ENCODE measurements around the gene ZNF644.
"Not testable (repeated sequence)": the region's sequence is repeated elsewhere in the genome, so short reads cannot be mapped to it uniquely, and the experiment has no call there.

ZNF644 gene

GRCh38 chr1:90922996-90923395 lies 98.8 kb downstream of the ZNF644 start:
- Histone ChIP-seq H3K4me1 (ENCODE audit: control insufficient read depth, low read depth, low read length) (peaks cover 73% of the 10 kb centered on the region), H3K27me3 (ENCODE audit: control insufficient read depth, insufficient read depth, low read length) (no peaks in the 10 kb centered on the region), H3K4me3 (ENCODE audit: low read length) (no peak overlapping the region), H3K9ac (ENCODE audit: low read length) (no peak overlapping the region), H3K36me3 (ENCODE audit: control insufficient read depth, low read depth, low read length) (peaks cover under 1% of the 10 kb centered on the region), H3K27ac (ENCODE audit: low read length) (no peak overlapping the region), H3K9me3 (ENCODE audit: control insufficient read depth, low read depth, low read length) (no peaks in the 10 kb centered on the region)

GRCh38 chr1:90922202-90922601 lies 99.6 kb downstream of the ZNF644 start:
- Histone ChIP-seq H3K27me3 (ENCODE audit: control insufficient read depth, insufficient read depth, low read length) (no peaks in the 10 kb centered on the region), H3K36me3 (ENCODE audit: control insufficient read depth, low read depth, low read length) (peaks cover 6% of the 10 kb centered on the region), H3K4me3 (ENCODE audit: low read length) (no peak overlapping the region), H3K9me3 (ENCODE audit: control insufficient read depth, low read depth, low read length) (no peaks in the 10 kb centered on the region), H3K9ac (ENCODE audit: low read length) (no peak overlapping the region), H3K4me1 (ENCODE audit: control insufficient read depth, low read depth, low read length) (peaks cover 70% of the 10 kb centered on the region), H3K27ac (ENCODE audit: low read length) (no peak overlapping the region)

- H3K4me1 ChIP-seq (ENCODE audit: control insufficient read depth, low read depth, low read length) = peaks cover 49% of the 10 kb centered on the region
- peaks cover 28% of the 10 kb centered on the region for H3K36me3 ChIP-seq (ENCODE audit: control insufficient read depth, low read depth, low read length)
- no peak overlapping the region for H3K9ac ChIP-seq (ENCODE audit: low read length)
- H3K27ac ChIP-seq (ENCODE audit: low read length) = no peak overlapping the region
- H3K4me3 ChIP-seq (ENCODE audit: low read length) = no peak overlapping the region
- H3K9me3 ChIP-seq (ENCODE audit: control insufficient read depth, low read depth, low read length) = no peaks in the 10 kb centered on the region
- H3K27me3 ChIP-seq (ENCODE audit: control insufficient read depth, insufficient read depth, low read length) = no peaks in the 10 kb centered on the region
Observed at GRCh38 chr1:90919900-90920299, 101.9 kb downstream of the ZNF644 start.

- H3K27ac ChIP-seq (ENCODE audit: low read length) = no peak overlapping the region
- H3K9ac ChIP-seq (ENCODE audit: low read length) = no peak overlapping the region
- no peaks in the 10 kb centered on the region for H3K9me3 ChIP-seq (ENCODE audit: control insufficient read depth, low read depth, low read length)
- no peaks in the 10 kb centered on the region for H3K27me3 ChIP-seq (ENCODE audit: control insufficient read depth, insufficient read depth, low read length)
- peaks cover 29% of the 10 kb centered on the region for H3K36me3 ChIP-seq (ENCODE audit: control insufficient read depth, low read depth, low read length)
- peaks cover 42% of the 10 kb centered on the region for H3K4me1 ChIP-seq (ENCODE audit: control insufficient read depth, low read depth, low read length)
- H3K4me3 ChIP-seq (ENCODE audit: low read length) = no peak overlapping the region
Observed at GRCh38 chr1:90919190-90919719, 102.6 kb downstream of the ZNF644 start.

GRCh38 chr1:90911353-90911752 lies 110.5 kb downstream of the ZNF644 start:
- Histone ChIP-seq H3K9ac (ENCODE audit: low read length) (no peak overlapping the region), H3K36me3 (ENCODE audit: control insufficient read depth, low read depth, low read length) (peaks cover 17% of the 10 kb centered on the region), H3K4me3 (ENCODE audit: low read length) (no peak overlapping the region)

GRCh38 chr1:90902672-90903071 lies 119.2 kb downstream of the ZNF644 start:
- Histone ChIP-seq H3K4me3 (ENCODE audit: low read length) (no peak overlapping the region), H3K9me3 (ENCODE audit: control insufficient read depth, low read depth, low read length) (no peaks in the 10 kb centered on the region), H3K27ac (ENCODE audit: low read length) (no peak overlapping the region), H3K27me3 (ENCODE audit: control insufficient read depth, insufficient read depth, low read length) (no peaks in the 10 kb centered on the region), H3K9ac (ENCODE audit: low read length) (no peak overlapping the region), H3K36me3 (ENCODE audit: control insufficient read depth, low read depth, low read length) (peaks cover 8% of the 10 kb centered on the region), H3K4me1 (ENCODE audit: control insufficient read depth, low read depth, low read length) (no peaks in the 10 kb centered on the region)

More at GRCh38 chr1:90911353-90911752, 110.5 kb downstream of the ZNF644 start:
- no peaks in the 10 kb centered on the region for H3K4me1 ChIP-seq (ENCODE audit: control insufficient read depth, low read depth, low read length)
- no peaks in the 10 kb centered on the region for H3K9me3 ChIP-seq (ENCODE audit: control insufficient read depth, low read depth, low read length)
- no peak overlapping the region for H3K27ac ChIP-seq (ENCODE audit: low read length)
- no peaks in the 10 kb centered on the region for H3K27me3 ChIP-seq (ENCODE audit: control insufficient read depth, insufficient read depth, low read length)

GRCh38 chr1:90899263-90899662 lies 122.6 kb downstream of the ZNF644 start:
- H3K27ac ChIP-seq (ENCODE audit: low read length) = no peak overlapping the region
- peaks cover 5% of the 10 kb centered on the region for H3K36me3 ChIP-seq (ENCODE audit: control insufficient read depth, low read depth, low read length)
- no peak overlapping the region for H3K9ac ChIP-seq (ENCODE audit: low read length)
- H3K4me1 ChIP-seq (ENCODE audit: control insufficient read depth, low read depth, low read length) = no peaks in the 10 kb centered on the region
- H3K4me3 ChIP-seq (ENCODE audit: low read length) = no peak overlapping the region
- H3K9me3 ChIP-seq (ENCODE audit: control insufficient read depth, low read depth, low read length) = no peaks in the 10 kb centered on the region
- no peaks in the 10 kb centered on the region for H3K27me3 ChIP-seq (ENCODE audit: control insufficient read depth, insufficient read depth, low read length)

GRCh38 chr1:90893679-90894078 lies 128.2 kb downstream of the ZNF644 start:
- H3K36me3 ChIP-seq (ENCODE audit: control insufficient read depth, low read depth, low read length); H3K27ac ChIP-seq (ENCODE audit: low read length); H3K4me3 ChIP-seq (ENCODE audit: low read length); H3K27me3 ChIP-seq (ENCODE audit: control insufficient read depth, insufficient read depth, low read length); H3K9ac ChIP-seq (ENCODE audit: low read length); H3K4me1 ChIP-seq (ENCODE audit: control insufficient read depth, low read depth, low read length); H3K9me3 ChIP-seq (ENCODE audit: control insufficient read depth, low read depth, low read length): not testable (repeated sequence)

GRCh38 chr1:90892884-90893283 lies 129.0 kb downstream of the ZNF644 start:
- H3K36me3 ChIP-seq (ENCODE audit: control insufficient read depth, low read depth, low read length); H3K4me1 ChIP-seq (ENCODE audit: control insufficient read depth, low read depth, low read length); H3K27ac ChIP-seq (ENCODE audit: low read length); H3K9ac ChIP-seq (ENCODE audit: low read length); H3K9me3 ChIP-seq (ENCODE audit: control insufficient read depth, low read depth, low read length); H3K27me3 ChIP-seq (ENCODE audit: control insufficient read depth, insufficient read depth, low read length); H3K4me3 ChIP-seq (ENCODE audit: low read length): not testable (repeated sequence)

GRCh38 chr1:90892196-90892595 lies 129.6 kb downstream of the ZNF644 start:
- not testable (repeated sequence) for H3K36me3 ChIP-seq (ENCODE audit: control insufficient read depth, low read depth, low read length); H3K4me1 ChIP-seq (ENCODE audit: control insufficient read depth, low read depth, low read length); H3K27me3 ChIP-seq (ENCODE audit: control insufficient read depth, insufficient read depth, low read length); H3K9ac ChIP-seq (ENCODE audit: low read length); H3K4me3 ChIP-seq (ENCODE audit: low read length); H3K27ac ChIP-seq (ENCODE audit: low read length); H3K9me3 ChIP-seq (ENCODE audit: control insufficient read depth, low read depth, low read length)

- H3K4me3 ChIP-seq (ENCODE audit: low read length); H3K27ac ChIP-seq (ENCODE audit: low read length); H3K36me3 ChIP-seq (ENCODE audit: control insufficient read depth, low read depth, low read length); H3K4me1 ChIP-seq (ENCODE audit: control insufficient read depth, low read depth, low read length); H3K27me3 ChIP-seq (ENCODE audit: control insufficient read depth, insufficient read depth, low read length); H3K9me3 ChIP-seq (ENCODE audit: control insufficient read depth, low read depth, low read length); H3K9ac ChIP-seq (ENCODE audit: low read length): not testable (repeated sequence)
Observed at GRCh38 chr1:90891756-90892155, 130.1 kb downstream of the ZNF644 start.

GRCh38 chr1:90882221-90882620 lies 139.6 kb downstream of the ZNF644 start:
- H3K4me3 ChIP-seq (ENCODE audit: low read length) = no peak overlapping the region
- H3K36me3 ChIP-seq (ENCODE audit: control insufficient read depth, low read depth, low read length) = no peaks in the 10 kb centered on the region
- no peaks in the 10 kb centered on the region for H3K4me1 ChIP-seq (ENCODE audit: control insufficient read depth, low read depth, low read length)
- peaks cover 24% of the 10 kb centered on the region for H3K9me3 ChIP-seq (ENCODE audit: control insufficient read depth, low read depth, low read length)
- H3K27me3 ChIP-seq (ENCODE audit: control insufficient read depth, insufficient read depth, low read length) = no peaks in the 10 kb centered on the region
- H3K9ac ChIP-seq (ENCODE audit: low read length) = no peak overlapping the region
- no peak overlapping the region for H3K27ac ChIP-seq (ENCODE audit: low read length)

All from iPS-18a (cell line).